ENCODE data around the gene ATP1B1.

DNA sequence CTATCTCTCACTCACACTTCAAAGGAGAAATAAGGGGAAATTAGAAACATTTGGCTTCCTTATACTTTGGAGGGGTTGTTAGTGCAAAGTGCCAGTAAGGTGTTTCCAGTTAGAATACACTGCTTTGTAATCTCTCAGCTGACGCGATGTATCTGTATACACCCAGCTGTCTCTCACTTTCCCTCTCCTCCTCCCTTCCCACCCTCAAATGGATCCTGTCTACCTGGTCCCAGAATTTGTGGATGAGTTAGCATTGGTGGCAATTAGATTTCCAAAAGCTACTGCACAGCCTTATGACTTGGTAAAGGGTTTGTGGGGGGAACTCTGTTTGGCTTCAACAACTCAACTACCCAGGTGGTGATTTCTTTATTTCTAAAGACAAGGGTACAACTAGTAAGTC lies 10.5 kb downstream of the ATP1B1 start:
- TF ChIP-seq CTCF (tag by site-specific recombination; IDR thresholded peaks at IDR 0.05), result no peak
- TF ChIP-seq ZNF138 (tag by site-specific recombination; IDR thresholded peaks at IDR 0.05; ENCODE audit: borderline replicate concordance), result no peak
- TF ChIP-seq, protein P1, sequence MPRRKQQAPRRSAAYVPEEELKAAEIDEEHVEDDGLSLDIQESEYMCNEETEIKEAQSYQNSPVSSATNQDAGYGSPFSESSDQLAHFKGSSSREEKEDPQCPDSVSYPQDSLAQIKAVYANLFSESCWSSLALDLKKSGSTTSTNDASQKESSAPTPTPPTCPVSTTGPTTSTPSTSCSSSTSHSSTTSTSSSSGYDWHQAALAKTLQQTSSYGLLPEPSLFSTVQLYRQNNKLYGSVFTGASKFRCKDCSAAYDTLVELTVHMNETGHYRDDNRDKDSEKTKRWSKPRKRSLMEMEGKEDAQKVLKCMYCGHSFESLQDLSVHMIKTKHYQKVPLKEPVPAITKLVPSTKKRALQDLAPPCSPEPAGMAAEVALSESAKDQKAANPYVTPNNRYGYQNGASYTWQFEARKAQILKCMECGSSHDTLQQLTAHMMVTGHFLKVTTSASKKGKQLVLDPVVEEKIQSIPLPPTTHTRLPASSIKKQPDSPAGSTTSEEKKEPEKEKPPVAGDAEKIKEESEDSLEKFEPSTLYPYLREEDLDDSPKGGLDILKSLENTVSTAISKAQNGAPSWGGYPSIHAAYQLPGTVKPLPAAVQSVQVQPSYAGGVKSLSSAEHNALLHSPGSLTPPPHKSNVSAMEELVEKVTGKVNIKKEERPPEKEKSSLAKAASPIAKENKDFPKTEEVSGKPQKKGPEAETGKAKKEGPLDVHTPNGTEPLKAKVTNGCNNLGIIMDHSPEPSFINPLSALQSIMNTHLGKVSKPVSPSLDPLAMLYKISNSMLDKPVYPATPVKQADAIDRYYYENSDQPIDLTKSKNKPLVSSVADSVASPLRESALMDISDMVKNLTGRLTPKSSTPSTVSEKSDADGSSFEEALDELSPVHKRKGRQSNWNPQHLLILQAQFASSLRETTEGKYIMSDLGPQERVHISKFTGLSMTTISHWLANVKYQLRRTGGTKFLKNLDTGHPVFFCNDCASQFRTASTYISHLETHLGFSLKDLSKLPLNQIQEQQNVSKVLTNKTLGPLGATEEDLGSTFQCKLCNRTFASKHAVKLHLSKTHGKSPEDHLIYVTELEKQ (tag by site-specific recombination; IDR thresholded peaks at IDR 0.05; ENCODE audit: borderline replicate concordance), result no peak
- TF ChIP-seq ZNF658 (tag by site-specific recombination; IDR thresholded peaks at IDR 0.05), result no peak
- TF ChIP-seq, protein P2, sequence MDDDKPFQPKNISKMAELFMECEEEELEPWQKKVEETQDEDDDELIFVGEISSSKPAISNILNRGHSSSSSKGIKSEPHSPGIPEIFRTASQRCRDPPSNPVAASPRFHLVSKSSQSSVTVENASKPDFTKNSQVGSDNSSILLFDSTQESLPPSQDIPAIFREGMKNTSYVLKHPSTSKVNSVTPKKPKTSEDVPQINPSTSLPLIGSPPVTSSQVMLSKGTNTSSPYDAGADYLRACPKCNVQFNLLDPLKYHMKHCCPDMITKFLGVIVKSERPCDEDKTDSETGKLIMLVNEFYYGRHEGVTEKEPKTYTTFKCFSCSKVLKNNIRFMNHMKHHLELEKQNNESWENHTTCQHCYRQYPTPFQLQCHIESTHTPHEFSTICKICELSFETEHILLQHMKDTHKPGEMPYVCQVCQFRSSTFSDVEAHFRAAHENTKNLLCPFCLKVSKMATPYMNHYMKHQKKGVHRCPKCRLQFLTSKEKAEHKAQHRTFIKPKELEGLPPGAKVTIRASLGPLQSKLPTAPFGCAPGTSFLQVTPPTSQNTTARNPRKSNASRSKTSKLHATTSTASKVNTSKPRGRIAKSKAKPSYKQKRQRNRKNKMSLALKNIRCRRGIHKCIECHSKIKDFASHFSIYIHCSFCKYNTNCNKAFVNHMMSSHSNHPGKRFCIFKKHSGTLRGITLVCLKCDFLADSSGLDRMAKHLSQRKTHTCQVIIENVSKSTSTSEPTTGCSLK (tag by site-specific recombination; IDR thresholded peaks at IDR 0.05), result no peak
- TF ChIP-seq YY1 (tag by site-specific recombination; IDR thresholded peaks at IDR 0.05), result no peak
- no peak for TF ChIP-seq ZBTB17 (tag by site-specific recombination; IDR thresholded peaks at IDR 0.05)
- no peak for TF ChIP-seq WT1 (tag by site-specific recombination; IDR thresholded peaks at IDR 0.05)
- no peak for TF ChIP-seq ZNF280D (tag by site-specific recombination; IDR thresholded peaks at IDR 0.05)
